ENCODE measurements around the gene RHEX.
"Not testable (repeated sequence)": the region's sequence is repeated elsewhere in the genome, so short reads cannot be mapped to it uniquely, and the experiment has no call there.

GRCh38 chr1:206055639-206056323 lies 2.8 kb downstream of the RHEX start:
- not testable (repeated sequence) for TF ChIP-seq CTCF (IDR thresholded peaks at IDR 0.05); EZH2 (IDR thresholded peaks at IDR 0.05; ENCODE audit: borderline replicate concordance, insufficient read depth, low read depth, low read length, poor library complexity, severe bottlenecking)
